ENCODE results near the gene SHISA5.

Gene SHISA5

DNA sequence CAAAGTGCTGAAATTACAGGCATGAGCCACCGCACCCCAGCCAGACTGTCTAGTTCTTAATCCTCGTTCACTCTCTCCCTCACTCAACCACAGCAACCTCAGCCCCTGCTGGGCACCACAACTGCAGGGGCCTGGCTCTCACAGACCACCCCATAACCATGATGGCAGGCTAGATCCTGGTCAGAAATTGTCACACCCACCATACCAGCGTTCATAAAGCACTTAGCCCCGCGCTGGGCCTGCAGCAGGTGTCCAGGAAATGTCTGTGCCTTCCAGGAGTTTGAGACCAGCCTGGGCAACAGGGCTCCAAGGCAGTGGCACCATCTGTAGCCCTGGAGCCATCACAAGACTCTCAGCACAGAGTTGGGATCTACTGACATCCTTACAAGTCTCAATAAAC lies 1.9 kb downstream of the SHISA5 start:
- Histone ChIP-seq H3K79me2 (ENCODE audit: insufficient read depth, low read length) (no peaks in the 10 kb centered on the region), H2AFZ (ENCODE audit: low read depth, low read length) (no peak overlapping the region), H3K9me3 (ENCODE audit: insufficient read depth, low read length, severe bottlenecking) (no peaks in the 10 kb centered on the region), H3K4me1 (ENCODE audit: insufficient read depth, low read length) (no peaks in the 10 kb centered on the region), H3K27me3 (ENCODE audit: insufficient read depth, low read length, poor library complexity) (peaks cover 11% of the 10 kb centered on the region), H3K4me3 (ENCODE audit: low read depth in 1 of 2, low read length in 2 of 2) (no peak overlapping the region), H3K9ac (ENCODE audit: low read depth, low read length) (no peak overlapping the region), H3K4me2 (ENCODE audit: insufficient read depth, low read length) (no peak overlapping the region), H4K20me1 (ENCODE audit: insufficient read depth, low read length) (peaks cover 19% of the 10 kb centered on the region), H3K27ac (ENCODE audit: low read length) (no peak overlapping the region), H3K36me3 (ENCODE audit: insufficient read depth, low read length) (no peaks in the 10 kb centered on the region)
- TF ChIP-seq, protein P1, sequence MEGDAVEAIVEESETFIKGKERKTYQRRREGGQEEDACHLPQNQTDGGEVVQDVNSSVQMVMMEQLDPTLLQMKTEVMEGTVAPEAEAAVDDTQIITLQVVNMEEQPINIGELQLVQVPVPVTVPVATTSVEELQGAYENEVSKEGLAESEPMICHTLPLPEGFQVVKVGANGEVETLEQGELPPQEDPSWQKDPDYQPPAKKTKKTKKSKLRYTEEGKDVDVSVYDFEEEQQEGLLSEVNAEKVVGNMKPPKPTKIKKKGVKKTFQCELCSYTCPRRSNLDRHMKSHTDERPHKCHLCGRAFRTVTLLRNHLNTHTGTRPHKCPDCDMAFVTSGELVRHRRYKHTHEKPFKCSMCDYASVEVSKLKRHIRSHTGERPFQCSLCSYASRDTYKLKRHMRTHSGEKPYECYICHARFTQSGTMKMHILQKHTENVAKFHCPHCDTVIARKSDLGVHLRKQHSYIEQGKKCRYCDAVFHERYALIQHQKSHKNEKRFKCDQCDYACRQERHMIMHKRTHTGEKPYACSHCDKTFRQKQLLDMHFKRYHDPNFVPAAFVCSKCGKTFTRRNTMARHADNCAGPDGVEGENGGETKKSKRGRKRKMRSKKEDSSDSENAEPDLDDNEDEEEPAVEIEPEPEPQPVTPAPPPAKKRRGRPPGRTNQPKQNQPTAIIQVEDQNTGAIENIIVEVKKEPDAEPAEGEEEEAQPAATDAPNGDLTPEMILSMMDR (IDR thresholded peaks at IDR 0.05; ENCODE audit: borderline replicate concordance, extremely low read depth, low read length, poor library complexity, severe bottlenecking), result no peak
- TF ChIP-seq EZH2 (IDR thresholded peaks at IDR 0.05; ENCODE audit: borderline replicate concordance, low read depth, low read length, severe bottlenecking), result no peak
- ATAC-seq (ENCODE audit: insufficient read depth, low read depth), result no peak
- DNase-seq, result no peak

DNA sequence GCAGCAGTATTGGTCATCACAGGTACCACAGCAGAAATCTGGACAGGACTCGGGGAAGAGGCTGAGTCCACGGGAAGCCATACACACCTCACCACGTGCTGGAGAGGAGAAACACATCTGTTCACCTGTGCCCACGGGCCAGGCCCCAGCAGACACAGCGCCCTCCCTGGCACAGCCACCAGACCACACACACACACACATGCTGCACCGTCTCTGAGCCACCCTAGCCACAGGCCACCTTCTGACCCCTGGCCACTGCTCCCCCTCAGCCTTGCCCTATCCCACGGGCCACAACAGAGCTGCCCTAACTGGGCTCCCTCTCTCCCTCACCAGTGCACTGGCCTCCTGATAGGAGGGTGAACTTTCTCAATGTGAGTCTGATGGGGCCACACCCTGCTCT lies 2.8 kb downstream of the SHISA5 start:
- Histone ChIP-seq H3K9ac (ENCODE audit: low read depth, low read length) (no peak overlapping the region), H3K9me3 (ENCODE audit: insufficient read depth, low read length, severe bottlenecking) (no peaks in the 10 kb centered on the region), H3K4me2 (ENCODE audit: insufficient read depth, low read length) (no peak overlapping the region), H3K4me3 (ENCODE audit: low read depth in 1 of 2, low read length in 2 of 2) (no peak overlapping the region), H3K36me3 (ENCODE audit: insufficient read depth, low read length) (no peaks in the 10 kb centered on the region), H4K20me1 (ENCODE audit: insufficient read depth, low read length) (peaks cover 15% of the 10 kb centered on the region; the same call in 1 of the 2 replicates), H3K4me1 (ENCODE audit: insufficient read depth, low read length) (no peaks in the 10 kb centered on the region), H3K27ac (ENCODE audit: low read length) (no peak overlapping the region), H3K79me2 (ENCODE audit: insufficient read depth, low read length) (no peaks in the 10 kb centered on the region), H2AFZ (ENCODE audit: low read depth, low read length) (no peak overlapping the region), H3K27me3 (ENCODE audit: insufficient read depth, low read length, poor library complexity) (peaks cover 11% of the 10 kb centered on the region)
- no peak for DNase-seq
- no peak for ATAC-seq (ENCODE audit: insufficient read depth, low read depth)
- TF ChIP-seq, protein P1 (IDR thresholded peaks at IDR 0.05; ENCODE audit: borderline replicate concordance, extremely low read depth, low read length, poor library complexity, severe bottlenecking), result no peak
- TF ChIP-seq EZH2 (IDR thresholded peaks at IDR 0.05; ENCODE audit: borderline replicate concordance, low read depth, low read length, severe bottlenecking), result no peak

DNA sequence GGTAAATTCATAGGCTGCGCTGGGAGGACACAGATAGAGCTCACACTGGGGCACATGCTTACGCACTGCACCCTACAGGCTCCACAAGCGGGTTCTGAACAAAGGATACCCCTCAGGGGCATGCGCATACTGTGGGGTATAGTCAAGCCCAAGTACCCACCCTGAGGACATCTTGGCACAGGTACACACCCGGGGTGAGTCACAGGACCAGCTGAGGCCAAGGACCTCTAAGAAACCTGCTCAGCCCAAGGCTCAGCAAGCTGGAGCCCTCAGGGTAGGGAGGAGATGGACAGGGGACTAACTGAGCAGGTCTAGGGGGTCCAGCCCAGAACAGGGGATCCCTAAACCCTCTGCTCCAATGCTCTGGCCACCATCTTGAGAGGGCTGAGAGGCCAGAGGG lies 3.3 kb downstream of the SHISA5 start:
- DNase-seq, result no peak

More for the DNA sequence above, 3.3 kb downstream of the SHISA5 start:
- H3K79me2 ChIP-seq (ENCODE audit: insufficient read depth, low read length), result no peaks in the 10 kb centered on the region
- no peak overlapping the region for H2AFZ ChIP-seq (ENCODE audit: low read depth, low read length)
- no peaks in the 10 kb centered on the region for H3K36me3 ChIP-seq (ENCODE audit: insufficient read depth, low read length)
- no peaks in the 10 kb centered on the region for H3K4me1 ChIP-seq (ENCODE audit: insufficient read depth, low read length)
- H3K4me2 ChIP-seq (ENCODE audit: insufficient read depth, low read length), result no peak overlapping the region
- H3K9ac ChIP-seq (ENCODE audit: low read depth, low read length), result no peak overlapping the region
- no peaks in the 10 kb centered on the region for H3K9me3 ChIP-seq (ENCODE audit: insufficient read depth, low read length, severe bottlenecking)
- H4K20me1 ChIP-seq (ENCODE audit: insufficient read depth, low read length), result peaks cover 15% of the 10 kb centered on the region; the same call in 1 of the 2 replicates
- no peak overlapping the region for H3K27ac ChIP-seq (ENCODE audit: low read length)
- H3K4me3 ChIP-seq (ENCODE audit: low read depth in 1 of 2, low read length in 2 of 2), result no peak overlapping the region
- no peak for ATAC-seq (ENCODE audit: insufficient read depth, low read depth)
- peaks cover 11% of the 10 kb centered on the region for H3K27me3 ChIP-seq (ENCODE audit: insufficient read depth, low read length, poor library complexity)
- TF ChIP-seq, protein P1 (IDR thresholded peaks at IDR 0.05; ENCODE audit: borderline replicate concordance, extremely low read depth, low read length, poor library complexity, severe bottlenecking), result no peak
- TF ChIP-seq EZH2 (IDR thresholded peaks at IDR 0.05; ENCODE audit: borderline replicate concordance, low read depth, low read length, severe bottlenecking), result no peak
